H1 (cell line): ENCODE results near the gene IL5RA. TPM values are rescaled to one million over a fixed set of nuclear protein-coding genes. Genes with fewer than 3 reads are reported as not detected.

ENCODE experiments used
- CHD2 ChIP-seq: IDR thresholded peaks from 2 replicates; pipeline ENCODE4 v1.6.1; 2012; ENCODE audit warnings: low read length, improper control_type of control experiment
- POLR2AphosphoS5 ChIP-seq: IDR thresholded peaks from 2 replicates; pipeline ENCODE4 v1.6.1; 2011; ENCODE audit warnings: low read depth, low read length
- RFX5 ChIP-seq: IDR thresholded peaks from 2 replicates; pipeline ENCODE4 v1.6.1; 2011; ENCODE audit warnings: low read depth, low read length, improper control_type of control experiment, borderline replicate concordance
- TAF1 ChIP-seq: IDR thresholded peaks from 2 replicates; pipeline ENCODE4 v1.6.1; 2011; ENCODE audit warnings: mild to moderate bottlenecking, low read depth, low read length
- TCF12 ChIP-seq: IDR thresholded peaks from 2 replicates; pipeline ENCODE4 v1.6.1; 2011; ENCODE audit warnings: low read depth, mild to moderate bottlenecking, low read length
- polyA plus RNA-seq, 7 experiments: library from polyadenylated mRNA; depleted of rRNA in 3 of 7; stranded (reverse) in 5 of 7; unstranded in 2 of 7; fragments of >200 nt in 5 of 7; fragments of 200-250 nt in 2 of 7; gene quantifications; 1 replicate in 5 of 7; 2 replicates in 1 of 7; 4 replicates in 1 of 7; pipeline versions ENCODE4 v1.2.1 to v1.2.3, GENCODE V29; 2011 to 2013; ENCODE audit warnings: missing spikeins in 2 of 7, mixed read lengths in 2 of 7
- total RNA-seq: library from RNA; stranded (reverse); fragmentation: NEBNext Ultra II Directional; extraction: Animal tissue kit (Norgen Biotek cat#: 25700); gene quantifications from 2 replicates; pipeline ENCODE4 v1.2.1, GENCODE V29; 2021
- TF ChIP-seq, protein P1 (sequence below): IDR thresholded peaks from 2 replicates; pipeline ENCODE4 v1.6.1; 2012; ENCODE audit warnings: inconsistent platforms
- TF ChIP-seq, protein P2 (sequence below): IDR thresholded peaks from 2 replicates; pipeline ENCODE4 v1.6.1; 2012; ENCODE audit warnings: low read length, inconsistent platforms

Gene IL5RA
- total and polyA plus RNA-seq, 2 of the 8 experiments (the other 6 are each of a cell fraction or from before 2014, with no cell fraction given): not detected

- TF ChIP-seq POLR2AphosphoS5: no peak
- TF ChIP-seq, protein P1, sequence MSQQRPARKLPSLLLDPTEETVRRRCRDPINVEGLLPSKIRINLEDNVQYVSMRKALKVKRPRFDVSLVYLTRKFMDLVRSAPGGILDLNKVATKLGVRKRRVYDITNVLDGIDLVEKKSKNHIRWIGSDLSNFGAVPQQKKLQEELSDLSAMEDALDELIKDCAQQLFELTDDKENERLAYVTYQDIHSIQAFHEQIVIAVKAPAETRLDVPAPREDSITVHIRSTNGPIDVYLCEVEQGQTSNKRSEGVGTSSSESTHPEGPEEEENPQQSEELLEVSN: no peak
- TF ChIP-seq, protein P2, sequence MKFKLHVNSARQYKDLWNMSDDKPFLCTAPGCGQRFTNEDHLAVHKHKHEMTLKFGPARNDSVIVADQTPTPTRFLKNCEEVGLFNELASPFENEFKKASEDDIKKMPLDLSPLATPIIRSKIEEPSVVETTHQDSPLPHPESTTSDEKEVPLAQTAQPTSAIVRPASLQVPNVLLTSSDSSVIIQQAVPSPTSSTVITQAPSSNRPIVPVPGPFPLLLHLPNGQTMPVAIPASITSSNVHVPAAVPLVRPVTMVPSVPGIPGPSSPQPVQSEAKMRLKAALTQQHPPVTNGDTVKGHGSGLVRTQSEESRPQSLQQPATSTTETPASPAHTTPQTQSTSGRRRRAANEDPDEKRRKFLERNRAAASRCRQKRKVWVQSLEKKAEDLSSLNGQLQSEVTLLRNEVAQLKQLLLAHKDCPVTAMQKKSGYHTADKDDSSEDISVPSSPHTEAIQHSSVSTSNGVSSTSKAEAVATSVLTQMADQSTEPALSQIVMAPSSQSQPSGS: no peak
- TF ChIP-seq TAF1: no peak
- no peak for TF ChIP-seq TCF12
- no peak for TF ChIP-seq CHD2
- no peak for TF ChIP-seq RFX5
Measured at GRCh38 chr3:3117651-3118050, 7.5 kb upstream of the IL5RA start (continued).
